Cardiac muscle cell (in vitro differentiated cells and primary cell): Measurements from ENCODE around the gene DST. TPM values are rescaled to one million over a fixed set of nuclear protein-coding genes. Genes with fewer than 3 reads are reported as not detected.
"Not testable (repeated sequence)": the region's sequence is repeated elsewhere in the genome, so short reads cannot be mapped to it uniquely, and the experiment has no call there.

Experiments
- DNase-seq, 2 donors: peaks; one replicate each; pipeline versions ENCODE4 v3.0.0 to v3.0.0-alpha.2; 2010 to 2017; ENCODE audit warnings: low read depth in 1 of 2, low spot score in 1 of 2
- H3K27ac ChIP-seq: fragments of 200-600 bp; sonication (generic); 2 replicates; pipeline ENCODE4 v1.5.1; 2016
- H3K27me3 ChIP-seq: fragments of 200-600 bp; sonication (generic); 2 replicates; pipeline ENCODE4 v1.6.0; 2016; ENCODE audit warnings: control low read depth
- H3K36me3 ChIP-seq: fragments of 200-600 bp; sonication (generic); 2 replicates; pipeline ENCODE4 v1.5.1; 2016; ENCODE audit warnings: control low read depth
- H3K4me1 ChIP-seq: fragments of 200-600 bp; sonication (generic); 2 replicates; pipeline ENCODE4 v1.8.1; 2017; ENCODE audit warnings: low read depth, mild to moderate bottlenecking, mixed run types
- H3K4me3 ChIP-seq: fragments of 200-600 bp; sonication (generic); 2 replicates; pipeline ENCODE4 v1.5.1; 2016; ENCODE audit warnings: mild to moderate bottlenecking
- H3K9me3 ChIP-seq: fragments of 200-600 bp; sonication (generic); 2 replicates; pipeline ENCODE4 v1.5.1; 2017; ENCODE audit warnings: low read depth, mild to moderate bottlenecking, control low read depth
- CTCF ChIP-seq: IDR thresholded peaks from 2 replicates; pipeline ENCODE4 v1.5.1; 2012; ENCODE audit warnings: low read depth, mild to moderate bottlenecking, low read length
- polyA plus RNA-seq: library from polyadenylated mRNA; unstranded; fragments of >200 nt; fragmentation: Nextera tagmentation; extraction: Ambion mirVana; gene quantifications from 2 replicates; pipeline ENCODE4 v1.2.1, GENCODE V29; 2016
- total RNA-seq: library from RNA; depleted of rRNA; stranded (reverse); fragments of >200 nt; gene quantifications from 2 replicates; pipeline ENCODE4 v1.2.3, GENCODE V29; 2016

Gene DST
- total and polyA plus RNA-seq, 2 experiments from 2014 or later: 31.7 to 82.1 TPM

GRCh38 chr6:56664029-56664428, 21.3 kb upstream of the DST start:
- H3K4me1 ChIP-seq: no peaks in the 10 kb centered on the region
- TF ChIP-seq CTCF: no peak
- H3K27ac ChIP-seq: no peak overlapping the region
- no peak for DNase-seq
- no peaks in the 10 kb centered on the region for H3K36me3 ChIP-seq
- H3K9me3 ChIP-seq: no peaks in the 10 kb centered on the region
- H3K4me3 ChIP-seq: no peak overlapping the region
- no peaks in the 10 kb centered on the region for H3K27me3 ChIP-seq

- no peak for TF ChIP-seq CTCF
Measured at GRCh38 chr6:56663344-56663743, 20.7 kb upstream of the DST start.

GRCh38 chr6:56661338-56661737, 18.6 kb upstream of the DST start:
- H3K4me3 ChIP-seq, H3K27me3 ChIP-seq, DNase-seq, H3K36me3 ChIP-seq, H3K4me1 ChIP-seq, H3K9me3 ChIP-seq, H3K27ac ChIP-seq: not testable (repeated sequence)

More at GRCh38 chr6:56663344-56663743, 20.7 kb upstream of the DST start:
- H3K27ac ChIP-seq: no peak overlapping the region
- H3K36me3 ChIP-seq: no peaks in the 10 kb centered on the region
- H3K4me3 ChIP-seq: no peak overlapping the region
- H3K4me1 ChIP-seq: no peaks in the 10 kb centered on the region
- no peaks in the 10 kb centered on the region for H3K27me3 ChIP-seq
- no peaks in the 10 kb centered on the region for H3K9me3 ChIP-seq
- no peak for DNase-seq

- H3K4me1 ChIP-seq: no peaks in the 10 kb centered on the region
- no peaks in the 10 kb centered on the region for H3K27me3 ChIP-seq
- H3K4me3 ChIP-seq: no peak overlapping the region
- no peak for DNase-seq
- TF ChIP-seq CTCF: no peak
- no peaks in the 10 kb centered on the region for H3K36me3 ChIP-seq
- no peaks in the 10 kb centered on the region for H3K9me3 ChIP-seq
- no peak overlapping the region for H3K27ac ChIP-seq
Measured at GRCh38 chr6:56660381-56660730, 17.7 kb upstream of the DST start.

- H3K36me3 ChIP-seq: no peaks in the 10 kb centered on the region
- no peak overlapping the region for H3K27ac ChIP-seq
- H3K4me3 ChIP-seq: no peak overlapping the region
- DNase-seq: no peak
- H3K9me3 ChIP-seq: no peaks in the 10 kb centered on the region
- TF ChIP-seq CTCF: no peak
- H3K4me1 ChIP-seq: no peaks in the 10 kb centered on the region
- H3K27me3 ChIP-seq: no peaks in the 10 kb centered on the region
Measured at GRCh38 chr6:56659721-56660380, 17.2 kb upstream of the DST start.

- no peak for DNase-seq
- no peaks in the 10 kb centered on the region for H3K4me1 ChIP-seq
- H3K36me3 ChIP-seq: no peaks in the 10 kb centered on the region
- TF ChIP-seq CTCF: no peak
- H3K27ac ChIP-seq: no peak overlapping the region
- H3K27me3 ChIP-seq: no peaks in the 10 kb centered on the region
- H3K4me3 ChIP-seq: no peak overlapping the region
- H3K9me3 ChIP-seq: no peaks in the 10 kb centered on the region
Measured at GRCh38 chr6:56658326-56658725, 15.6 kb upstream of the DST start.
